ENCODE measurements around the gene STRA8. TPM values are rescaled to one million over a fixed set of nuclear protein-coding genes. Genes with fewer than 3 reads are reported as not detected.

The STRA8 gene
- total RNA-seq, 1 experiment from 2014 or later = not detected

- Histone ChIP-seq H3K9me3 (ENCODE audit: control insufficient read depth, insufficient read depth, low read depth, low read length) (no peaks in the 10 kb centered on the region), H3K4me1 (ENCODE audit: control insufficient read depth, insufficient read depth, low read length) (no peaks in the 10 kb centered on the region), H3K36me3 (ENCODE audit: control insufficient read depth, insufficient read depth, low read length) (no peaks in the 10 kb centered on the region), H3K27me3 (ENCODE audit: control insufficient read depth, insufficient read depth, low read length) (peaks cover 2% of the 10 kb centered on the region; the same call in 1 of the 2 replicates), H3K4me3 (ENCODE audit: low read depth in 2 of 2, low read length in 2 of 2) (no peak overlapping the region), H3K27ac (ENCODE audit: low read length) (no peak overlapping the region)
- BruUV-seq (replicated peaks) = no TSS peak
- DNase-seq (ENCODE audit: low read depth, low spot score) (no peak), ATAC-seq (no peak)
- CTCF ChIA-PET = no interaction called here
- TF ChIP-seq TCF7L2 (IDR thresholded peaks at IDR 0.05; ENCODE audit: low read depth, low read length) = no peak
- TF ChIP-seq REST (IDR thresholded peaks at IDR 0.05; ENCODE audit: insufficient read depth in 1 of 2, low read depth in 2 of 2, low read length in 1 of 2) = no peak
- no peak for TF ChIP-seq POLR2AphosphoS5 (IDR thresholded peaks at IDR 0.05; ENCODE audit: low read depth, low read length)
- in situ Hi-C loops (cut with HindIII; ENCODE audit: low pct_unique_long_range_greater_than_20kb, low sequenced_read_pairs) (no loop called here), intact Hi-C loops (cut with micrococcal nuclease; ENCODE audit: unreplicated experiment) (loop anchor here (10.0 kb wide), 1 partner anchor 64 kb away; the partner anchor contains the start of gene CYREN)
- POLR2A ChIA-PET = no interaction called here
These were observed 5.6 kb downstream of the STRA8 start for GRCh38 chr7:135239263-135239662.

GRCh38 chr7:135240441-135240840 is 6.8 kb downstream of the STRA8 start:
- no TSS peak for BruUV-seq (replicated peaks)
- ChIA-PET POLR2A (no interaction called here), CTCF (no interaction called here)
- no peaks in the 10 kb centered on the region for H3K36me3 ChIP-seq (ENCODE audit: control insufficient read depth, insufficient read depth, low read length)
- in situ Hi-C loops (cut with HindIII; ENCODE audit: low pct_unique_long_range_greater_than_20kb, low sequenced_read_pairs) (no loop called here), intact Hi-C loops (cut with micrococcal nuclease; ENCODE audit: unreplicated experiment) (no loop called here)
- H3K4me1 ChIP-seq (ENCODE audit: control insufficient read depth, insufficient read depth, low read length) = no peaks in the 10 kb centered on the region
- no peak for ATAC-seq
- H3K27me3 ChIP-seq (ENCODE audit: control insufficient read depth, insufficient read depth, low read length) = peaks cover 2% of the 10 kb centered on the region; the same call in 1 of the 2 replicates
- H3K9me3 ChIP-seq (ENCODE audit: control insufficient read depth, insufficient read depth, low read depth, low read length) = no peaks in the 10 kb centered on the region
- H3K27ac ChIP-seq (ENCODE audit: low read length) = no peak overlapping the region
- no peak overlapping the region for H3K4me3 ChIP-seq (ENCODE audit: low read depth in 2 of 2, low read length in 2 of 2)
- no peak for DNase-seq (ENCODE audit: low read depth, low spot score)
- TF ChIP-seq REST (IDR thresholded peaks at IDR 0.05; ENCODE audit: insufficient read depth in 1 of 2, low read depth in 2 of 2, low read length in 1 of 2) (no peak), SIN3A (IDR thresholded peaks at IDR 0.05; ENCODE audit: borderline replicate concordance, insufficient read depth, low read depth, low read length) (no peak), POLR2AphosphoS5 (IDR thresholded peaks at IDR 0.05; ENCODE audit: low read depth, low read length) (no peak), CTCF (IDR thresholded peaks at IDR 0.05) (no peak), TCF7L2 (IDR thresholded peaks at IDR 0.05; ENCODE audit: low read depth, low read length) (no peak)
